Left colon (tissue), 2 donors: Measurements from ENCODE around the gene SPATA19. TPM values are rescaled to one million over a fixed set of nuclear protein-coding genes. Genes with fewer than 3 reads are reported as not detected.

Source experiments
- ATAC-seq: fragments of 200-7000 bp; cut with Tn5 transposase; one replicate; pipeline ENCODE4 v1.9.1; 2020; ENCODE audit warnings: mild to moderate bottlenecking, moderate library complexity
- DNase-seq, 2 donors: peaks; one replicate each; pipeline ENCODE4 v3.0.0-alpha.2; 2020
- intact Hi-C, 2 donors: fragments of 100-400 bp; cut with DNase I in 1 of 2; cut with micrococcal nuclease in 1 of 2; formaldehyde crosslinking; loops; one replicate each; pipeline versions ENCODE4 v1.11.2 to v1.14.0; 2022; cut with DNase I, micrococcal nuclease
- total RNA-seq, 2 donors: library from RNA; stranded (reverse); fragmentation: NEBNext Ultra II Directional; extraction: Animal tissue kit (Norgen Biotek cat#: 25700); gene quantifications; one replicate each; pipeline ENCODE4 v1.2.1, GENCODE V29; 2021
- donor health status: DM: no; HTN: no; CAD: no.
- donor health status: DM: yes; HTN: yes; CAD: no.

Gene SPATA19
- total RNA-seq, 2 donors from 2014 or later, result not detected

DNA sequence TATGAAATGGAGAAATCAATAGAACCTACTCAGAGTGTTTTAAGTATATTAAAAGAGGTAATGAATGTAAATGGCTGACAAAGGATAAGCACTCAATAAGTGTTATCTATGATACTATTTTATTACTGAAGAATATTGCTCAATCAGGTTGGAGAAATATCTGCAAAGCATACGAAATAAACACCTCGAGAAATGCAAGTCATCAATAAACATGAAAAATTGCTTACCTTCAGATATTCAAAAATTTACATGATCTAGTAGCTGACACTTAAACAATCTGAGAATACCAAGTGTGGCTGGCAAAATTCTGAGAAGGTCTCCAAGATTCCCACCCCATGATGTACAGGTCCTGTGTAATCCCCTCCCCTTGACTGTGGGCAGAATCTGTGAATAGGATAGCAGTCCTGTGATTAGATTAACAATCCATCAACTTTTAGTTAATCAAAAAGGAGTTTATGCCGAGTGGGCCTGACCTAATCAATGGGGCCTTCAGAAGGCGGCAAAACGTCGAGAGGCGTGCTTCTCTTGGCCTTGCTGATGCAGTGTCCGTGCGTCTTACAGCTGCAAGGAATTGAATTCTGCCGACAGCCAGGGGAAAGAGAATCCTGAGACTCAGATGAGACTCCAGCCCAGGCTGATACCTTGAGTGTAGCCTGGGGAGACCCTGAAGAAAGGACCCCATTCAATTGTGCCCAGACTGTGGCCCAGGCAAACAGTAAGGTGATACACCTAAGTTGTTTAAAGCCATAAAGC lies 49.1 kb downstream of the SPATA19 start:
- no peak for ATAC-seq
- DNase-seq, result no peak
- intact Hi-C loops, result no loop called here

- no peak for ATAC-seq
- intact Hi-C loops, result no loop called here
- DNase-seq, result no peak
Measured at GRCh38 chr11:133795088-133795487, 50.2 kb downstream of the SPATA19 start.

DNA sequence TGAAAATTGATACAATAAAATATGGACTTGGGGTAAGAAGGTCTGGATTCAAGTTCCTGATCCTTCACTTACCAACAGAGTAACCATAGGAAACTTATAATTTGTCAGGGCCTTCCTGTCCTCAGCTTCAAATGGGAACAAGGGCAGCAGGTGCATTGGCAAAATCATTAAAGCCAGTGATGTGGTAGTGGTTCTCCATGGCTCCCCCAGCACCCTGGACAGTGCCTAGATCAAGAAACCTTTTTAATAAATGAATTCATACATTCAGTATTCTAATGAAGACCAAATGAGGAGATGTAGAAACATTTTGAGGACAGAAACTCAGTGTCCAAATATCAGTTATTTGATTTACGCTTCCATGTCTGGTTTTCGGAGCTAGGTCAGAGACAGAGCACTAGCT lies 51.1 kb downstream of the SPATA19 start:
- intact Hi-C loops, result no loop called here
- ATAC-seq (no peak), DNase-seq (no peak)

- ATAC-seq (no peak), DNase-seq (no peak)
- intact Hi-C loops, result no loop called here
Measured at GRCh38 chr11:133793271-133794035, 51.9 kb downstream of the SPATA19 start.

GRCh38 chr11:133790995-133791394 lies 54.3 kb downstream of the SPATA19 start:
- DNase-seq (no peak), ATAC-seq (no peak)
- intact Hi-C loops, result no loop called here

Other genes with a start within 250 kb of the SPATA19 start
- gene IGSF9B, start 111.5 kb upstream of the SPATA19 start, total RNA-seq, result 1 to 10 TPM; 2.3 to 4.4 TPM
- gene JAM3, start 223.6 kb upstream of the SPATA19 start, total RNA-seq, result 10 to 100 TPM in 1 of 2 donors, 1 to 10 TPM in 1; 5.1 to 10.7 TPM